GM19467 (cell line): ENCODE results near the gene CRACR2A.

Experiments used
- ATAC-seq: cut with Tn5 transposase; IDR thresholded peaks from one replicate; pipeline ENCODE4 v1.9.1; 2021; ENCODE audit warnings: mild to moderate bottlenecking, moderate library complexity; ENCODE audit not compliant: unreplicated experiment

CRACR2A gene

GRCh38 chr12:3622822-3623690, 129.9 kb downstream of the CRACR2A start:
- ATAC-seq: no peak

GRCh38 chr12:3622021-3622821, 130.7 kb downstream of the CRACR2A start:
- ATAC-seq: no peak

- no peak for ATAC-seq
These were observed 132.1 kb downstream of the CRACR2A start for GRCh38 chr12:3620856-3621255.

GRCh38 chr12:3617565-3617964, 135.3 kb downstream of the CRACR2A start:
- ATAC-seq: no peak

- no peak for ATAC-seq
These were observed 137.0 kb downstream of the CRACR2A start for GRCh38 chr12:3615862-3616261.

GRCh38 chr12:3614806-3615466, 138.0 kb downstream of the CRACR2A start:
- no peak for ATAC-seq

- no peak for ATAC-seq
These were observed 139.1 kb downstream of the CRACR2A start for GRCh38 chr12:3613641-3614395.

GRCh38 chr12:3611860-3612703, 140.8 kb downstream of the CRACR2A start:
- no peak for ATAC-seq

GRCh38 chr12:3607821-3608220, 145.1 kb downstream of the CRACR2A start:
- no peak for ATAC-seq

GRCh38 chr12:3607039-3607720, 145.7 kb downstream of the CRACR2A start:
- ATAC-seq: no peak

- no peak for ATAC-seq
These were observed 146.8 kb downstream of the CRACR2A start for GRCh38 chr12:3606128-3606527.

GRCh38 chr12:3605692-3606091, 147.2 kb downstream of the CRACR2A start:
- no peak for ATAC-seq

- ATAC-seq: no peak
These were observed 147.9 kb downstream of the CRACR2A start for GRCh38 chr12:3604748-3605586.

- no peak for ATAC-seq
These were observed 148.6 kb downstream of the CRACR2A start for GRCh38 chr12:3604286-3604685.

- no peak for ATAC-seq
These were observed 149.3 kb downstream of the CRACR2A start for GRCh38 chr12:3603576-3603975.

- ATAC-seq: no peak
These were observed 150.4 kb downstream of the CRACR2A start for GRCh38 chr12:3602488-3602887.

GRCh38 chr12:3601461-3602150, 151.3 kb downstream of the CRACR2A start:
- no peak for ATAC-seq

- ATAC-seq: no peak
These were observed 152.0 kb downstream of the CRACR2A start for GRCh38 chr12:3600951-3601350.
